Endometrial microvascular endothelial cells (primary cell): ENCODE measurements around the gene BFSP1. TPM values are rescaled to one million over a fixed set of nuclear protein-coding genes. Genes with fewer than 3 reads are reported as not detected.

ENCODE experiments used
- in situ Hi-C: cut with HindIII; loops from 2 replicates; pipeline ENCODE4 v1.10.0; 2017; ENCODE audit warnings: low sequenced_read_pairs, low pct_unique_long_range_greater_than_20kb; ENCODE audit errors: inconsistent ontology term
- total RNA-seq: library from RNA; depleted of rRNA; stranded (reverse); fragments of >200 nt; gene quantifications from one replicate; pipeline ENCODE4 v1.2.3, GENCODE V29; 2015; ENCODE audit errors: inconsistent ontology term

BFSP1 gene
- total RNA-seq, 1 donor from 2014 or later = 3.5 TPM

- in situ Hi-C loops = no loop called here
Observed at GRCh38 chr20:17482536-17482935, 48.6 kb downstream of the BFSP1 start.

- in situ Hi-C loops = no loop called here
Observed at GRCh38 chr20:17481661-17482060, 49.5 kb downstream of the BFSP1 start.

- in situ Hi-C loops = no loop called here
Observed at GRCh38 chr20:17480696-17481095, 50.5 kb downstream of the BFSP1 start.

- in situ Hi-C loops = no loop called here
Observed at GRCh38 chr20:17479063-17479657, 52.0 kb downstream of the BFSP1 start.

- in situ Hi-C loops = no loop called here
Observed at GRCh38 chr20:17473659-17474058, 57.5 kb downstream of the BFSP1 start.

- in situ Hi-C loops = no loop called here
Observed at GRCh38 chr20:17471606-17472187, 59.5 kb downstream of the BFSP1 start.

GRCh38 chr20:17470973-17471372 lies 60.2 kb downstream of the BFSP1 start:
- in situ Hi-C loops = no loop called here

- in situ Hi-C loops = no loop called here
Observed at GRCh38 chr20:17470521-17470920, 60.7 kb downstream of the BFSP1 start.

- in situ Hi-C loops = no loop called here
Observed at GRCh38 chr20:17469246-17470030, 61.7 kb downstream of the BFSP1 start.

GRCh38 chr20:17468073-17468840 lies 62.9 kb downstream of the BFSP1 start:
- in situ Hi-C loops = no loop called here

- in situ Hi-C loops = no loop called here
Observed at GRCh38 chr20:17467120-17467655, 64.0 kb downstream of the BFSP1 start.

GRCh38 chr20:17466641-17467040 lies 64.5 kb downstream of the BFSP1 start:
- in situ Hi-C loops = no loop called here

GRCh38 chr20:17465236-17465635 lies 65.9 kb downstream of the BFSP1 start:
- in situ Hi-C loops = no loop called here

- in situ Hi-C loops = no loop called here
Observed at GRCh38 chr20:17463711-17464110, 67.5 kb downstream of the BFSP1 start.

- in situ Hi-C loops = no loop called here
Observed at GRCh38 chr20:17461941-17462340, 69.2 kb downstream of the BFSP1 start.

GRCh38 chr20:17460119-17460518 lies 71.1 kb downstream of the BFSP1 start:
- in situ Hi-C loops = no loop called here

- in situ Hi-C loops = no loop called here
Observed at GRCh38 chr20:17457588-17458190, 73.5 kb downstream of the BFSP1 start.

GRCh38 chr20:17457079-17457478 lies 74.1 kb downstream of the BFSP1 start:
- in situ Hi-C loops = no loop called here

GRCh38 chr20:17456279-17456678 lies 74.9 kb downstream of the BFSP1 start:
- in situ Hi-C loops = no loop called here
